ENCODE results near the gene MRM2. TPM values are rescaled to one million over a fixed set of nuclear protein-coding genes. Genes with fewer than 3 reads are reported as not detected.

Gene MRM2
- total RNA-seq = 25.6 TPM
- 25.6 TPM for polyA plus RNA-seq (ENCODE audit: insufficient read depth, low read depth, low replicate concordance)
- long read RNA-seq, donor 1, partial matches to known transcripts = 0 of 3 reads
- long read RNA-seq, donor 1, other reads (novel, unspliced or antisense) = 0 of 3 reads
- long read RNA-seq, donor 2, transcript MRM2-201 (3 exons, 1,601 nt) = major isoform, 8 of 19 reads
- long read RNA-seq, donor 2, partial matches to known transcripts = 9 of 19 reads
- long read RNA-seq, donor 2, other reads (novel, unspliced or antisense) = 0 of 19 reads
- long read RNA-seq, donor 3, transcript MRM2-201 (3 exons, 1,601 nt) = major isoform, 6 of 68 reads
- long read RNA-seq, donor 3, partial matches to known transcripts = 39 of 68 reads
- long read RNA-seq, donor 3, other reads (novel, unspliced or antisense) = 20 of 68 reads
- long read RNA-seq, donor 4, partial matches to known transcripts = 9 of 13 reads
- long read RNA-seq, donor 4, other reads (novel, unspliced or antisense) = 0 of 13 reads
- long read RNA-seq, donor 5, partial matches to known transcripts = 0 of 1 reads
- long read RNA-seq, donor 5, other reads (novel, unspliced or antisense) = 0 of 1 reads
- long read RNA-seq, donor 6, transcript MRM2-201 (3 exons, 1,601 nt) = major isoform, 8 of 15 reads
- long read RNA-seq, donor 6, partial matches to known transcripts = 7 of 15 reads
- long read RNA-seq, donor 6, other reads (novel, unspliced or antisense) = 0 of 15 reads
- long read RNA-seq, donor 7, transcript MRM2-201 (3 exons, 1,601 nt) = major isoform, 12 of 35 reads
- long read RNA-seq, donor 7, transcript MRM2-205 (4 exons, 2,511 nt) = minor isoform, 5 of 35 reads
- long read RNA-seq, donor 7, partial matches to known transcripts = 6 of 35 reads
- long read RNA-seq, donor 7, other reads (novel, unspliced or antisense) = 12 of 35 reads
- long read RNA-seq, donor 8, transcript MRM2-201 (3 exons, 1,601 nt) = major isoform, 6 of 21 reads
- long read RNA-seq, donor 8, partial matches to known transcripts = 13 of 21 reads
- long read RNA-seq, donor 8, other reads (novel, unspliced or antisense) = 0 of 21 reads
- long read RNA-seq, donor 9, partial matches to known transcripts = 0 of 2 reads
- long read RNA-seq, donor 9, other reads (novel, unspliced or antisense) = 0 of 2 reads
- long read RNA-seq, donor 10, partial matches to known transcripts = 6 of 10 reads
- long read RNA-seq, donor 10, other reads (novel, unspliced or antisense) = 0 of 10 reads

- TF ChIP-seq CTCF (IDR thresholded peaks at IDR 0.05; ENCODE audit: borderline replicate concordance, extremely low read depth, insufficient read depth) = no peak
- Histone ChIP-seq H3K27ac (ENCODE audit: low read depth in 2 of 2, low read length in 2 of 2) (no peak within 1 kb of the TSS), H3K4me1 (ENCODE audit: control insufficient read depth in 2 of 3, insufficient read depth in 2 of 3, low read depth in 1 of 3, low read length in 3 of 3) (peaks cover 0 to 12% (median 5%) of the 10 kb centered on the region in 3 donors), H3K27me3 (ENCODE audit: control insufficient read depth, insufficient read depth, low read length) (no peaks in the 10 kb centered on the region), H3K9ac (ENCODE audit: low read length in 3 of 3) (peak within 1 kb of the TSS; percentile 39 to 60 (median 58)), H3K4me3 (ENCODE audit: low read length in 3 of 3) (peak within 1 kb of the TSS; percentile 71 to 85 (median 81)), H3K9me3 (ENCODE audit: control insufficient read depth in 2 of 3, insufficient read depth in 1 of 3, low read length in 3 of 3) (no peaks in the 10 kb centered on the region), H3K36me3 (ENCODE audit: control insufficient read depth in 2 of 3, insufficient read depth in 3 of 3, low read length in 3 of 3) (peaks cover 3 to 20% (median 4%) of the 10 kb centered on the region in 3 donors)
- no peak for FAIRE-seq
- intact Hi-C loops (cut with DNase I) = no loop called here
- DNase-seq = peak; percentile 89 to 94 (median 91)
These were observed at the start of gene MRM2, which contains the start of gene NUDT1 for GRCh38 chr7:2241580-2242540. Gene MRM2, minus strand, starts transcription at chr7:2242205. Its CDS starts 36 bp downstream, at chr7:2242169. Gene NUDT1, plus strand, starts transcription at chr7:2242226. Its CDS starts 2,349 bp downstream, at chr7:2244575.

- Histone ChIP-seq H3K9ac (ENCODE audit: low read length in 3 of 3) (no peak overlapping the region), H3K9me3 (ENCODE audit: control insufficient read depth in 2 of 3, insufficient read depth in 1 of 3, low read length in 3 of 3) (no peaks in the 10 kb centered on the region), H3K27me3 (ENCODE audit: control insufficient read depth, insufficient read depth, low read length) (no peaks in the 10 kb centered on the region), H3K4me3 (ENCODE audit: low read length in 3 of 3) (no peak overlapping the region), H3K36me3 (ENCODE audit: control insufficient read depth in 2 of 3, insufficient read depth in 3 of 3, low read length in 3 of 3) (no peaks in the 10 kb centered on the region), H3K4me1 (ENCODE audit: control insufficient read depth in 2 of 3, insufficient read depth in 2 of 3, low read depth in 1 of 3, low read length in 3 of 3) (no peaks in the 10 kb centered on the region), H3K27ac (ENCODE audit: low read depth in 2 of 2, low read length in 2 of 2) (no peak overlapping the region)
- intact Hi-C loops (cut with DNase I) = no loop called here
- peak in 1 of 5 donors; percentile 11 for DNase-seq
- TF ChIP-seq CTCF (IDR thresholded peaks at IDR 0.05; ENCODE audit: borderline replicate concordance, extremely low read depth, insufficient read depth) = no peak
- FAIRE-seq = no peak
These were observed 48.9 kb upstream of the MRM2 start for GRCh38 chr7:2290877-2291276.

GRCh38 chr7:2289621-2290020 lies 47.6 kb upstream of the MRM2 start:
- FAIRE-seq = no peak

More at GRCh38 chr7:2289621-2290020, 47.6 kb upstream of the MRM2 start:
- DNase-seq = peak in 1 of 5 donors; percentile 25
- intact Hi-C loops (cut with DNase I) = no loop called here
- Histone ChIP-seq H3K27ac (ENCODE audit: low read depth in 2 of 2, low read length in 2 of 2) (no peak overlapping the region), H3K27me3 (ENCODE audit: control insufficient read depth, insufficient read depth, low read length) (no peaks in the 10 kb centered on the region), H3K4me3 (ENCODE audit: low read length in 3 of 3) (no peak overlapping the region), H3K36me3 (ENCODE audit: control insufficient read depth in 2 of 3, insufficient read depth in 3 of 3, low read length in 3 of 3) (no peaks in the 10 kb centered on the region), H3K9me3 (ENCODE audit: control insufficient read depth in 2 of 3, insufficient read depth in 1 of 3, low read length in 3 of 3) (no peaks in the 10 kb centered on the region), H3K4me1 (ENCODE audit: control insufficient read depth in 2 of 3, insufficient read depth in 2 of 3, low read depth in 1 of 3, low read length in 3 of 3) (no peaks in the 10 kb centered on the region), H3K9ac (ENCODE audit: low read length in 3 of 3) (no peak overlapping the region)
- TF ChIP-seq CTCF (IDR thresholded peaks at IDR 0.05; ENCODE audit: borderline replicate concordance, extremely low read depth, insufficient read depth) = no peak
